ENCODE measurements around the gene LHPP.

DNA sequence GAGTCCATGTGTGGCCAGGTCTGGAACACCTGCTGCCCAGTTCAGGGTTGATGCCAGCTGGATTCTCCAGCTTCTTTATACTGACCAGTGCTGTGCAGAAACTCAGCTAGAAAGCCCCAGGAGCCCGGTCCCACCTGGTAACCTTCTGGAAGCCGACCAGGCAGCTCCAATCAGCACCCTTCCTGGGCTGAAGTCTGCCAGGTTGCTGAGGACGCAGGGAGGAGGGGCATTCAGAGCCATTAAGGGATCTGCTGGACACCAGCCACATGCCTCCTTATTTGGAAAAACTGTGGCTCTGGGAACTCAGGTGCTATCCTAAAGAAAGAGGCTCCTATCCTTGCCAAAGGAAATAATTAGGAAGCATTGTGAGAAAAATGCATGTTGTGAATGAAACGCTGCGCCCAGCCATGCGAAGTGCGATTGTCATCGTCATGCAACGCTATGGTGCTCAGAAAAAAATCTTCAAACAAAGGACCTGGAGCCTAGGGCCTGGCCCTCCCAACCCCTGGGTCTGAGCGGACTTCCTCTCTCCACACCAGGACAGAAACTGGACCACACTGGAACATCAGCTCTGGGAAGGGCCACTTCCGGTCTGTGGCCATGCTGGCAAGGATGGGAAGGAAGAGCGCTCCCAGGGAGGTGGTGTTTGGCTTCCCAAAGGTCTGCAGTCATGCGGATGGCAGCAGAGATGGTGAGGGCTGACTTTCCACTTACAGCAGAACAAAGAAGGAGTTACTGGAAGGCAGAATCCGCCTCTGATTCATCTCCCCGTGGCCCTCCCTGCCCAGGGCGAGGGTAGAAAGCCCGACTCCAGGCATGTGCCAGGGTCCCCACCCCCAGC, 192.4 kb downstream of the LHPP start:
- TF ChIP-seq, protein P1, sequence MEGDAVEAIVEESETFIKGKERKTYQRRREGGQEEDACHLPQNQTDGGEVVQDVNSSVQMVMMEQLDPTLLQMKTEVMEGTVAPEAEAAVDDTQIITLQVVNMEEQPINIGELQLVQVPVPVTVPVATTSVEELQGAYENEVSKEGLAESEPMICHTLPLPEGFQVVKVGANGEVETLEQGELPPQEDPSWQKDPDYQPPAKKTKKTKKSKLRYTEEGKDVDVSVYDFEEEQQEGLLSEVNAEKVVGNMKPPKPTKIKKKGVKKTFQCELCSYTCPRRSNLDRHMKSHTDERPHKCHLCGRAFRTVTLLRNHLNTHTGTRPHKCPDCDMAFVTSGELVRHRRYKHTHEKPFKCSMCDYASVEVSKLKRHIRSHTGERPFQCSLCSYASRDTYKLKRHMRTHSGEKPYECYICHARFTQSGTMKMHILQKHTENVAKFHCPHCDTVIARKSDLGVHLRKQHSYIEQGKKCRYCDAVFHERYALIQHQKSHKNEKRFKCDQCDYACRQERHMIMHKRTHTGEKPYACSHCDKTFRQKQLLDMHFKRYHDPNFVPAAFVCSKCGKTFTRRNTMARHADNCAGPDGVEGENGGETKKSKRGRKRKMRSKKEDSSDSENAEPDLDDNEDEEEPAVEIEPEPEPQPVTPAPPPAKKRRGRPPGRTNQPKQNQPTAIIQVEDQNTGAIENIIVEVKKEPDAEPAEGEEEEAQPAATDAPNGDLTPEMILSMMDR (conservative IDR thresholded peaks at IDR 0.05 in 1 of 2, IDR thresholded peaks at IDR 0.05 in 1 of 2; ENCODE audit: low read depth in 1 of 2, low read length in 2 of 2), result no peak
- TF ChIP-seq EZH2 (IDR thresholded peaks at IDR 0.05; ENCODE audit: low read length, missing control alignments), result no peak
